NCI-H1436 treated with DMSO at 0.1 percent for 48 hours (cell line): ENCODE data around the gene CCIN.

ENCODE experiments used
- DNase-seq: peaks from one replicate; lab custom pipeline; 2025; lab: John Stamatoyannopoulos, UW

CCIN gene

DNA sequence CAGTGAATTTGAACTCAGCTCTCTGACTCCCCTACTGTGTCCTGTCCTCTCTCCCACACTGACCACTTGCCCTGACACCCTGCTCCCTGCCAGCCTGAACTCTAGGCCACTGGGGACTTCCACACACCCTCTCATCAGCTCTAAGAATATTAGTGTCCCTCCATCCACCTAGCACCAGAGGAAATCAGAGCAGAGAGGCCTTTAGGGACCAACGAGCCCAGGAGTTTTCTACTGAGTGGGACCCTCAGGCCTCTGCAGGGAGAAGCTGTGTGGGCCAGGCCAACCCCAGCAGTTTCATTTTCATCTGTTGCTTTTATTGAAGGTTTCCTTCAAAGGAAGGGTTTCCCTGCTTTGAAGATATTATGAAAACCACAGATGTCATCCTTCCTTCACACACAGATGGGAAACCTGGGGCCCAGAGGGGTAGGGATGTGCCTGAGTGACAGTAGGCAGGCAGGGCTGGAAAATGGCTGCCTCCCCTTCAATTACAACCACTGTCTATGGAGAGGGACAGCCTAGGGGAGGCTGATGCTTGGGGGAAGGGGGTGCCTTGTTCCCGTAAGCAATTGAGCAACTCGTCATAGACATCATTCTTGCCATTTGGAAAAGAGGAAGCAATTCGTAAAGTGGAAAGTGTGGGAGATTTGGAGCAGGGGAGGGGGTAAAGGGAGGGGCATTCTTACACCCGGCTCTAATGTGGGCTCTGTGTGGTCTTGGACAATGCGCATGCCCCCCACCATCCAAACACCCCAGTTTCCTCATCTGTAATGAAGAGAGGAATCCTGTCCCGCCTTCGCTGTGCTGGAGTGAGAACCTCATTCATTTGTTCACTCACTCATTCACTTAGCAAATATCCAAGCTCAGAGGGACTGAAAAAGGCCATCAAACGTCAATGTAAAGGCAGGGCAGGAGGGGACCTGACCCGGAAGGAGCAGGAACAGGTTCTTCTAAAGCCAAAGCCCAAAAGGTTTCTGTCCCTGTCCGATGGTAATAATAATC is 28.8 kb upstream of the CCIN start:
- DNase-seq = no peak

DNA sequence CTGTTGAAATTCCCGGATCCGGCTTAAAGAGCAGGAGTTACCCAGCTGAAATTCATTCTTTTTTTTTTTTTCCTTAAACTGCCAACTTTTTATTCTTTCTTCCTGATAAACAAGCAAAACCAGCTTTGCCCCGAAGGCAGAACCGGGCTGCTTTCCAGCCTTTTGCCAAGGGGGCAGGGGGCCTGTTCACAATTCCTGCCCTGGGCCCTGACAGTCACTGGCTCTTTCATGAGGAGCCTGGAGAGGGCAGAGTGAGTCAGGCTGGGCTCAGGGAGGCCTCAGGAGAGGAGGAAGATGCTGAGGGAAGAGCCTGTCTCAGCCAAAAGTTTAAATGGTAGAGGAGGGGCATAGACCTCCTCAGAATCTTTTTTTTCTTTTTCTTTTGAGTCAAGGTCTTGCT is 27.9 kb upstream of the CCIN start:
- no peak for DNase-seq

DNA sequence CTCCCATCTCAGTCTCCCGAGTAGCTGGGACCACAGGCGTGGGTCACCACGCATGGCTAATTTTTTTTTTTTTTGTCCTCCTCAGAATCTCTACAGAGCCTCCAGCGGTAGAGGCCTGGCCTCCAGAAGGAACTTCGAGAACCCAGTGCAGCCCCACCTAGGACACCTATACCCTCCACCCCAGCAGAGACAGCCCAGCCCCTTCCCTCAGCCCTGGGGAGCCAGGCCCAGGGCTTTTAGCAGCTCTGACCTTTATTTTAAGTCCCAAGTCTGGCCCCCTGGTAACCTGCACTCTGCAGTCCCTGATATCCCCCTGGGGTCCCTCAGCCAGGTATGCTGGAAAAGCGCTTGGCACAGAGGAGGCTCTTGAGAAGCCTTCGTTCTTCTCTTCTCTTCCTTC is 27.4 kb upstream of the CCIN start:
- DNase-seq = no peak

GRCh38 chr9:36142510-36143244 is 26.5 kb upstream of the CCIN start:
- no peak for DNase-seq

- DNase-seq = no peak
These were observed 25.9 kb upstream of the CCIN start for GRCh38 chr9:36143245-36143641.

DNA sequence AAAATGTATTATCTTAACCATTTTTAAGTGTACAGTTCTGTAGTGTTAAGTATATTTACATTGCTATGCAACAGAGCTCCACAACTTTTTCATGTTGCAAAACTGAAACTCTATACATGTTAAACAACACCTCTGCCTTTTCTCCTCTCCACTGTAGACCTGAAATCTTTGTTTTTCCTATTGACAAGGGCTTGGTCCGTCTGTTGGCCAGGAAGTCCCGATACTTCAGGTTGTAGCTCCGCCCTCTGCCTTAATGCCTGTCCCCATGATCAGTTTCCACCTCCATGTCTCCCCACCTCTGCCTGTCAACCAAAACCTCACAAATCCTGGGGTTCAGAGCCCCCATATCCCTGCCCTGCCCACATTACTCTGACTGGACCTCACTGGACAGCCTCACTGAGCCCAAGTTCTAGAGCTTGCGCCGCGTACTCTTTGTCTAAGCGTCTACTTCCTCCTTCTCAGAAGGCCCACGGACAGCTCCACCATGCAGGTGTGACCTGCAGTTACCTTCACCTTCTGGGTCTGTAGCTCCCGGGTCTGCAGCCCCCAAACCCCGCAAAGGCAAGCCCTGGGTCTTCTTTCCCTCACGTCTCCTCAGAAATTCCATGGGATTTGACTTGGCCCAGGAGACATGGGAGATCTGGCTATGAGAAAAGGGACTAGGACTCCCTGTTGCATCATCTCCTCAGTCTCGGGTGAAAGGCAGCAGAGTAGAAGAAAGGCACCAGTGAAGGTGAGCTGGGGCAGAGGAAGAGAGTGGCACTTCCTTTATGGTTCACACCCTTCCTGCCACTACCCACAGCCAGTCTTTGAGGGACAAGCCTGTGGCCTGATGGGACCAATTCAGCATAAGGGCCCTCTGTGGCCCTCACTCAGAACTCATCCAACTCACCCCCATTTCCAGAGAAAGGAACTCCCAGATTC is 24.6 kb upstream of the CCIN start:
- DNase-seq = no peak

- no peak for DNase-seq
These were observed 23.2 kb upstream of the CCIN start for GRCh38 chr9:36145970-36146369.

DNA sequence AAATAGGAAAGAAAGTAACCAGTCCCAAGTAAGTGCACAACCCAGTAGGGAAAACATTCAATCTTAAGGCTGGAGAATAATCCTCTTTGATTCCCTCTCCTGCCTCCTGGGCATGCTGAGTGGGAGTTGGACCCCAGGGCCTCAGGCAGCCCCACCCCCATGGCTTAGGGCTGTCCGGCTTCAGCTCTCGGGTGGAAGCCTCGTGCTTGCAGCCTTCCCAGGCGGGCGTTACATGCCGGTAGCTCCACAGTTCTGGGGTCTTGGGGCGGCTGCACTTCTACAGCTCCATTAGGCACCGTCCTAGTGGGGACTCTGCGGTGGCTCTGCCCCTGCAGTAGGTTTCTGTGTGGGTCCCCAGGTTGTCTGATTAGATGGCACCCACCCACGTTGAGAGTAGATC is 22.5 kb upstream of the CCIN start:
- DNase-seq = no peak

GRCh38 chr9:36147441-36148175 is 21.6 kb upstream of the CCIN start:
- DNase-seq = no peak

- no peak for DNase-seq
These were observed 20.7 kb upstream of the CCIN start for GRCh38 chr9:36148311-36149051.

DNA sequence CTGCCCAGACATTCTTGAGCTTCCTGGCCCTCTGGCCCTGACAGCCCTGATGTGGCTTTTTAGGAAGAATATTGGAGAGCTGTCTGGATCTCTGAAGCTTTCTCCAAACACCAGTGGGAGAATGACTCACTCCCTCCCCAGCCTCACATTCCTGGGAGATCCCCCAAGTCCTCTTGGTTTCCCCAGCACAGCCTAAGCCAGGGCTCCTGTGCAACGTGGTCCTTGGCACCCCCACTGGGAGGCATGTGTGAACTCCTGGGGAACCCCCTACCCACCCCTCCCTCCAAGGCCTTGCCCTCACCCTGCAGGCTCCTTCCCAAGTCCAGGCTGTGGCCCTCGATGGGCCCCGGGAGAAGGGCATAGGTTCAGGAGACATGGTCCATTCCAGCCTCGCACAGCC is 20.0 kb upstream of the CCIN start:
- no peak for DNase-seq

GRCh38 chr9:36150574-36151315 is 18.4 kb upstream of the CCIN start:
- DNase-seq = no peak

DNA sequence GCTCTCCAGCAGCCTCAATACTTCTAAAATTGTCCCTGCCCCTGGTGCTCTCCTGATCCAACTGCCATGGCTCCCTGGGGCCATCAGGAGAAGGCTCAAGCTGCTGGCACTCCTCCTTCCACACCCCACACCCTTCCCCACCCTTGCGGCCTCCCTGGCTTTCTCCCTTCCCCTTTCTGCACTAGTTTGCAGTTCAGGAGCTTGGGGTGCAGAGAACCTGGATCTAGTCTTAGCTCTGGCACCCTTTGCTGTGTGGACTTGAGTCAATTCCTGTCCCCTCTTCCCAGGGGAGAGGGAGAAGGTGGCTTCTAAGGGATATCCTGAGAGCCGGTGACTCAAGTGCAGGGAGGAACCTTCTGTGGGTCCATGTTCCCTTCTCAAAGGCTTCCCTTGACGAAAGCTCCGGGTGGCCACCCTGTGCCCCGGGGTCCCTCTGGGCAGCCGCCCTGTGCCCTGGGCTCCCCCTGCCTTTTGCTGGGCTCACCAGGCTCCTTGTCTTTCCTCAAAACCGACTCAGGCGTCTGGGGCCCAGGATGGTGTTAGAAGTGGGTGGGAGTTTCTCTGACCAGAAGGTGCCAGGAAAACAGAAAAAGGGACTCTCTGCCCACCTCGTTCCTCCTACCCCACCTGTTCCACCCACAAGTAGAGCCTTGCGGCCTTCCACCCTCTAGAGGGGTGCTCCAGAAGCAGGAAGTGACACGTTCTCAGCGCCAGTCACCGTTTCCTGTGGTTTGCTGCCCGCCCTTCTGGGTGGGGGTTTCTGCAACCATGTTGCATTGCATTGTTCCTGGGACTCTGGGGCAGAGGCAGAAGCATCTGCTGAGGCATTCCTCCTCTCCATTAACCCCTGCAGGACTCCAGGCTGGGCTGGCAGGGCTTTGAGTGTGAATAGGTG is 17.6 kb upstream of the CCIN start:
- DNase-seq = no peak

DNA sequence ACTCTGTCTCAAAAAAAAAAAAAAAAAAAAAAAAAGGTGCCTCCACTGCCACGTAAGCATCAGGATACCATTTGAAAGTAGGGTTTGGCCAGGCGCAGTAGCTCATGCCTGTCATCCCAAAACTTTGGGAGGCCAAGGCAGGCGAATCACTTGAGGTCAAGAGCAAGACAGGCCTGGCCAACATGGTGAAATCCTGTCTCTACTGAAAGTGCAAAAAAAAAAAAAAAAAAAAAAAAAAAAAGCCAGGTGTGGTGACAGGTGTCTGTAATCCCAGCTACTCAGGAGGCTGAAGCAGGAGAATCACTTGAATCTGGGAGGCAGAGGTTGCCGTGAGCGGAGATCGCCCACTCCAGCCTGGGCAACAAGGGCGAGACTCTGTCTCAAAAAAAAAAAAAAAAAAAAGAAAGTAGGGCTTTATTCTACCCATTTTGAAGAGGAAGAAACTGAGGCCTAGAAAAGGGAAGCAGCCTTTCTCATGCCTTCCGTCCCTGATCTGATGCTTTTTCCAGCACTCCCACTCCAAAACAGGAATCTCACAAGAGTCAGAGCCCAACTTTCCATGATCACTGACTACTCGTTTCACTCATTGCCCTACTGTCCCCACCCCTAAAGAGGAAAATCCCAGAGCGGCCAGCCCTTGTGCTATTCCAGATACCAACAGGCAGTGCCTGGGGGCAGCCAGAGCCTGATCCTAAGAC is 16.3 kb upstream of the CCIN start:
- no peak for DNase-seq

- no peak for DNase-seq
These were observed 15.4 kb upstream of the CCIN start for GRCh38 chr9:36153746-36154145.

DNA sequence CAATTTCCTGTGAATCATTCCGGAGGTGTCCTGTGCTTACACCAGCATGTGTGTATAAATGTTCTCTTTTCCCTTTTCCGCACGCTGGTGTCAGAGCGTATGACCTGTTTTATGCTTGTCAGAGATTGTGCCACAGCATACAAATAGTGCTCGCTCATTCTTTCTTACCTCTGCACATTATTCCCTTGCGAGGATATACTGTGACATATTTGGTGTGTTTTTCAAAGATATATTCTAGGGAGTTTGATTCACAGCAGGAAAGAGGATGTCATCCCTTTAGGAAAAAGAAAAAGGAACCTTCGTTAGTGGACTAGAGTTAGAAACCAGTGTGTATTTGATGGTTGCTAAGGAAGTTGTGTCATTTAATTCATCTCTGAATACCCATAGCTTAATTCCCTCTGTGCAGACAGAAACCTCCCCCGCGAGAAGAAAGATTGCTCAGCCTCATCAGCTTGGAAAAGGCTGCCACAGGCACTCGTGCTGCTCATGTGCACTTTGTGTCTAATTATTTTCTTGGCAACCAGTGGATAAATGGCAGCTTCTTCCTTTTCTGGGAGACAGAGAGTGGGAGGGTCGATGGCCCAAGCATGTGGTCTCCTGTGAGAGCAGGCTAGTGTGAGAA is 14.7 kb upstream of the CCIN start:
- DNase-seq = no peak

GRCh38 chr9:36156116-36156515 is 13.1 kb upstream of the CCIN start:
- no peak for DNase-seq

- no peak for DNase-seq
These were observed 11.1 kb upstream of the CCIN start for GRCh38 chr9:36158122-36158521.
